ENCODE results near the gene ATP1A3. TPM values are rescaled to one million over a fixed set of nuclear protein-coding genes. Genes with fewer than 3 reads are reported as not detected.

The ATP1A3 gene
- total RNA-seq, 1 experiment from 2014 or later: 34.7 TPM

- no peak for TF ChIP-seq EZH2phosphoT487 (IDR thresholded peaks at IDR 0.05; ENCODE audit: borderline replicate concordance)
- no peak for TF ChIP-seq EGR1 (IDR thresholded peaks at IDR 0.05; ENCODE audit: low read depth)
- TF ChIP-seq, protein P1, sequence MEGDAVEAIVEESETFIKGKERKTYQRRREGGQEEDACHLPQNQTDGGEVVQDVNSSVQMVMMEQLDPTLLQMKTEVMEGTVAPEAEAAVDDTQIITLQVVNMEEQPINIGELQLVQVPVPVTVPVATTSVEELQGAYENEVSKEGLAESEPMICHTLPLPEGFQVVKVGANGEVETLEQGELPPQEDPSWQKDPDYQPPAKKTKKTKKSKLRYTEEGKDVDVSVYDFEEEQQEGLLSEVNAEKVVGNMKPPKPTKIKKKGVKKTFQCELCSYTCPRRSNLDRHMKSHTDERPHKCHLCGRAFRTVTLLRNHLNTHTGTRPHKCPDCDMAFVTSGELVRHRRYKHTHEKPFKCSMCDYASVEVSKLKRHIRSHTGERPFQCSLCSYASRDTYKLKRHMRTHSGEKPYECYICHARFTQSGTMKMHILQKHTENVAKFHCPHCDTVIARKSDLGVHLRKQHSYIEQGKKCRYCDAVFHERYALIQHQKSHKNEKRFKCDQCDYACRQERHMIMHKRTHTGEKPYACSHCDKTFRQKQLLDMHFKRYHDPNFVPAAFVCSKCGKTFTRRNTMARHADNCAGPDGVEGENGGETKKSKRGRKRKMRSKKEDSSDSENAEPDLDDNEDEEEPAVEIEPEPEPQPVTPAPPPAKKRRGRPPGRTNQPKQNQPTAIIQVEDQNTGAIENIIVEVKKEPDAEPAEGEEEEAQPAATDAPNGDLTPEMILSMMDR (IDR thresholded peaks at IDR 0.05 in 2 of 3, conservative IDR thresholded peaks at IDR 0.05 in 1 of 3; ENCODE audit: borderline replicate concordance in 1 of 3, insufficient read depth in 1 of 3, low read depth in 2 of 3, low read length in 2 of 3): no peak
- no peak for TF ChIP-seq YY1 (IDR thresholded peaks at IDR 0.05; ENCODE audit: extremely low read depth, insufficient replicate concordance, low read depth, low read length)
- no peak for TF ChIP-seq ZFX (IDR thresholded peaks at IDR 0.05)
- Histone ChIP-seq H3K9me3 (ENCODE audit: control insufficient read depth in 1 of 2, insufficient read depth in 1 of 2, low read depth in 1 of 2, low read length in 2 of 2) (no peaks in the 10 kb centered on the region), H3K4me1 (ENCODE audit: control insufficient read depth in 1 of 2, insufficient read depth in 2 of 2, low read length in 2 of 2) (no peaks in the 10 kb centered on the region), H3K79me2 (ENCODE audit: insufficient read depth, low read length) (no peaks in the 10 kb centered on the region), H3K9me2 (ENCODE audit: insufficient read depth) (no peaks in the 10 kb centered on the region), H3K4me2 (ENCODE audit: low read length) (no peak overlapping the region), H2AFZ (ENCODE audit: low read depth, low read length, poor library complexity, severe bottlenecking) (no peak overlapping the region), H3K27me3 (ENCODE audit: insufficient read depth, low read length) (no peaks in the 10 kb centered on the region), H3K9ac (ENCODE audit: low read length) (no peak overlapping the region), H3K36me3 (ENCODE audit: control insufficient read depth in 1 of 2, insufficient read depth in 2 of 2, low read length in 2 of 2) (no peaks in the 10 kb centered on the region), H3K4me3 (replicated peaks in 1 of 2; ENCODE audit: low read depth in 1 of 2, low read length in 2 of 2) (no peak overlapping the region), H3K27ac (ENCODE audit: low read depth, low read length) (no peak overlapping the region), H4K20me1 (ENCODE audit: insufficient read depth) (no peaks in the 10 kb centered on the region)
- ATAC-seq (no peak), DNase-seq (ENCODE audit: low read depth, low spot score) (no peak)
- ChIA-PET CTCF (interaction anchor here (1.1 kb wide), 1 partner anchor 13 kb away, joined by 4 read pairs; no protein-coding TSS in a partner anchor), RAD21 (ENCODE audit: low non-redundant PET in 1 of 2, low total read pairs in 2 of 2, uncharacterized antibody in 2 of 2, unreplicated experiment in 2 of 2) (no interaction called here), POLR2A (interaction anchor here (0.7 to 1.2 kb wide), 2 partner anchors 61 to 85 kb away, joined by 3 read pairs; partner anchors contain the start of gene RPS19)
- intact Hi-C loops (cut with micrococcal nuclease): no loop called here
- no TSS peak for BruUV-seq (replicated peaks)
Measured at GRCh38 chr19:41945135-41945766, 48.8 kb downstream of the ATP1A3 start.

DNA sequence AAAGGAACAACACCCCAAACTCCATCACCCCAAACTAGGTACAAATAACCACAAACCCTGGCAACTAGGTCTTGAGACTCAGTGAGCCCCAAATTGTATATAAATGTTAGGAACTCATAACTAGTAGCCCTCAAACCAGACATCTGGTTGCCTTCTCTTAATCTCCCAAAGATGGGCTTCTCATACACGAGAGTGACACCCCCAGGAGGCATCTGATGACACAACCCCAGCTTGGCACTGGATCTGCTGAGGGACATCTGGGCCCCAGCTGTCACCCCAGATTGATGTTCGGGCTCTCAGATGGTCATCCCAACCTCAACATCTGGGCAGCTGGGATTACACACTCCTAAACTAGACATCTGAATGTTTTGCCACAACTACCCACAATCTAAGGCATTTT lies 49.7 kb downstream of the ATP1A3 start:
- ATAC-seq: no peak
- Histone ChIP-seq H3K79me2 (ENCODE audit: insufficient read depth, low read length) (no peaks in the 10 kb centered on the region), H3K4me3 (replicated peaks in 1 of 2; ENCODE audit: low read depth in 1 of 2, low read length in 2 of 2) (no peak overlapping the region), H3K9me2 (ENCODE audit: insufficient read depth) (no peaks in the 10 kb centered on the region), H3K27me3 (ENCODE audit: insufficient read depth, low read length) (no peaks in the 10 kb centered on the region), H3K9ac (ENCODE audit: low read length) (no peak overlapping the region), H3K4me1 (ENCODE audit: control insufficient read depth in 1 of 2, insufficient read depth in 2 of 2, low read length in 2 of 2) (no peaks in the 10 kb centered on the region), H3K9me3 (ENCODE audit: control insufficient read depth in 1 of 2, insufficient read depth in 1 of 2, low read depth in 1 of 2, low read length in 2 of 2) (no peaks in the 10 kb centered on the region), H3K27ac (ENCODE audit: low read depth, low read length) (no peak overlapping the region), H3K36me3 (ENCODE audit: control insufficient read depth in 1 of 2, insufficient read depth in 2 of 2, low read length in 2 of 2) (no peaks in the 10 kb centered on the region), H3K4me2 (ENCODE audit: low read length) (no peak overlapping the region), H4K20me1 (ENCODE audit: insufficient read depth) (no peaks in the 10 kb centered on the region), H2AFZ (ENCODE audit: low read depth, low read length, poor library complexity, severe bottlenecking) (no peak overlapping the region)
- POLR2A ChIA-PET: interaction anchor here (1.2 kb wide), 1 partner anchor 60 kb away, joined by 3 read pairs; no protein-coding TSS in a partner anchor
- CTCF ChIA-PET: no interaction called here
- no peak for TF ChIP-seq JUND (IDR thresholded peaks at IDR 0.05)
- RAD21 ChIA-PET (ENCODE audit: low non-redundant PET in 1 of 2, low total read pairs in 2 of 2, uncharacterized antibody in 2 of 2, unreplicated experiment in 2 of 2): interaction anchor here in 1 of 2 experiments (0.6 kb wide), 1 partner anchor 16 kb away, joined by 5 read pairs; the partner anchor contains the start of gene ERFL
- no TSS peak for BruUV-seq (replicated peaks)
- DNase-seq (ENCODE audit: low read depth, low spot score): no peak
- intact Hi-C loops (cut with micrococcal nuclease): no loop called here
